Natural killer cell (primary cell): ENCODE results near the gene C15orf62. TPM values are rescaled to one million over a fixed set of nuclear protein-coding genes. Genes with fewer than 3 reads are reported as not detected.

Source experiments
- ATAC-seq, 3 donors: fragments of 150-1000 bp in 2 of 3; fragments of 200-7000 bp in 1 of 3; cut with Tn5 transposase; 1 replicate in 1 of 3; 2 replicates in 2 of 3; pipeline ENCODE4 v1.10.0; 2021; ENCODE audit warnings: mild to moderate bottlenecking in 2 of 3, moderate library complexity in 2 of 3
- DNase-seq, 2 donors: peaks; one replicate each; pipeline versions ENCODE4 v3.0.0 to v3.0.0-alpha.2; 2013 to 2021; ENCODE audit warnings: mixed read lengths in 1 of 2
- H3K27ac ChIP-seq: one replicate; pipeline ENCODE4 v1.5.1; 2013; ENCODE audit warnings: mild to moderate bottlenecking, low read length
- H3K27me3 ChIP-seq: one replicate; pipeline ENCODE4 v1.6.1; 2013; ENCODE audit warnings: low read length; ENCODE audit not compliant: control insufficient read depth, insufficient read depth
- H3K36me3 ChIP-seq: one replicate; pipeline ENCODE4 v1.6.1; 2013; ENCODE audit warnings: low read length; ENCODE audit not compliant: control insufficient read depth, insufficient read depth
- H3K4me1 ChIP-seq: one replicate; pipeline ENCODE4 v1.6.1; 2013; ENCODE audit warnings: low read length; ENCODE audit not compliant: control insufficient read depth, insufficient read depth
- H3K4me3 ChIP-seq: one replicate; pipeline ENCODE4 v1.5.1; 2013; ENCODE audit warnings: low read length
- H3K9me3 ChIP-seq: one replicate; pipeline ENCODE4 v1.6.1; 2013; ENCODE audit warnings: low read length; ENCODE audit not compliant: control insufficient read depth, insufficient read depth
- H3K27ac Mint-ChIP-seq, 2 donors: one replicate each; pipeline ENCODE4 v1.8.0; 2022; ENCODE audit warnings: mild to moderate bottlenecking in 2 of 2, mixed read lengths in 2 of 2, moderate library complexity in 1 of 2
- H3K27me3 Mint-ChIP-seq, 2 donors: one replicate each; pipeline ENCODE4 v1.8.0; 2022; ENCODE audit warnings: low read depth in 2 of 2, mixed read lengths in 2 of 2
- H3K36me3 Mint-ChIP-seq: one replicate; pipeline ENCODE4 v1.8.0; 2022; ENCODE audit warnings: mixed read lengths
- H3K4me1 Mint-ChIP-seq, 2 donors: one replicate each; pipeline ENCODE4 v1.8.0; 2022; ENCODE audit warnings: mixed read lengths in 2 of 2
- H3K4me3 Mint-ChIP-seq: one replicate; pipeline ENCODE4 v1.8.0; 2022; ENCODE audit warnings: mild to moderate bottlenecking, moderate library complexity, mixed read lengths
- H3K9me3 Mint-ChIP-seq, 2 donors: one replicate each; pipeline ENCODE4 v1.8.0; 2022; ENCODE audit warnings: mixed read lengths in 2 of 2
- CTCF ChIP-seq: fragments of 200-600 bp; IDR thresholded peaks from one replicate; pipeline ENCODE4 v1.8.0; 2022; ENCODE audit warnings: antibody characterized with exemption
- WGBS: methylation state at CpG from one replicate; pipeline ENCODE4 v1.1.7; 2013; ENCODE audit warnings: missing lambda C conversion rate; ENCODE audit not compliant: insufficient coverage; 5-methylcytosine and 5-hydroxymethylcytosine counted together
- intact Hi-C: fragments of 100-400 bp; cut with micrococcal nuclease; formaldehyde crosslinking; loops from one replicate; pipeline ENCODE4 v1.14.2; 2022
- total RNA-seq, 4 donors: library from RNA; stranded (reverse); fragments of 120-200 nt in 1 of 4; gene quantifications; one replicate each; pipeline versions ENCODE4 v1.2.3 to v1.2.4, GENCODE V29; 2013 to 2022

The C15orf62 gene
- total RNA-seq, 3 donors from 2014 or later (not counting 1 experiment from before 2014, with no cell fraction given) = 0.64 to 1.4 (median 0.80) TPM

- no peaks in the 10 kb centered on the region for H3K27me3 Mint-ChIP-seq
- peaks cover 47% of the 10 kb centered on the region for H3K36me3 ChIP-seq
- peaks cover 33 to 43% of the 10 kb centered on the region in 2 donors for H3K4me1 Mint-ChIP-seq
- peaks cover 6% of the 10 kb centered on the region for H3K36me3 Mint-ChIP-seq
- H3K27ac Mint-ChIP-seq = peak overlapping the region in 1 of 2 donors; percentile 96
- H3K4me3 ChIP-seq = no peak overlapping the region
- over 99% methylated on average over 5 of the region's 5 CpGs for WGBS
- no peak for TF ChIP-seq CTCF
- H3K27ac ChIP-seq = no peak overlapping the region
- peaks cover 47% of the 10 kb centered on the region for H3K4me1 ChIP-seq
- intact Hi-C loops = no loop called here
- ATAC-seq (no peak), DNase-seq (no peak)
- H3K9me3 Mint-ChIP-seq = no peaks in the 10 kb centered on the region
- H3K9me3 ChIP-seq = no peaks in the 10 kb centered on the region
- H3K27me3 ChIP-seq = no peaks in the 10 kb centered on the region
- no peak overlapping the region for H3K4me3 Mint-ChIP-seq
Observed at GRCh38 chr15:40771242-40771641, 1.5 kb downstream of the C15orf62 start.

GRCh38 chr15:40772014-40772413 is 2.2 kb downstream of the C15orf62 start:
- Mint-ChIP-seq H3K9me3 (no peaks in the 10 kb centered on the region), H3K36me3 (peaks cover 6% of the 10 kb centered on the region), H3K4me1 (peaks cover 37 to 48% of the 10 kb centered on the region in 2 donors), H3K27me3 (no peaks in the 10 kb centered on the region), H3K27ac (no peak overlapping the region), H3K4me3 (no peak overlapping the region)
- Histone ChIP-seq H3K4me3 (no peak overlapping the region), H3K27me3 (no peaks in the 10 kb centered on the region), H3K9me3 (no peaks in the 10 kb centered on the region), H3K4me1 (peaks cover 50% of the 10 kb centered on the region), H3K27ac (no peak overlapping the region), H3K36me3 (peaks cover 44% of the 10 kb centered on the region)
- 93% methylated on average over 11 of the region's 13 CpGs for WGBS
- intact Hi-C loops = no loop called here
- no peak for TF ChIP-seq CTCF
- ATAC-seq (no peak), DNase-seq (no peak)

GRCh38 chr15:40773496-40773895 is 3.7 kb downstream of the C15orf62 start:
- Histone ChIP-seq H3K4me3 (no peak overlapping the region), H3K36me3 (peaks cover 37% of the 10 kb centered on the region), H3K27me3 (no peaks in the 10 kb centered on the region), H3K27ac (no peak overlapping the region), H3K9me3 (no peaks in the 10 kb centered on the region), H3K4me1 (peaks cover 56% of the 10 kb centered on the region)
- DNase-seq = no peak
- H3K27me3 Mint-ChIP-seq = no peaks in the 10 kb centered on the region
- no peak for TF ChIP-seq CTCF
- peaks cover 34 to 51% of the 10 kb centered on the region in 2 donors for H3K4me1 Mint-ChIP-seq
- no peak overlapping the region for H3K4me3 Mint-ChIP-seq
- H3K27ac Mint-ChIP-seq = no peak overlapping the region
- intact Hi-C loops = no loop called here
- no peak for ATAC-seq
- H3K36me3 Mint-ChIP-seq = peaks cover 6% of the 10 kb centered on the region
- WGBS = 95% methylated on average over 8 of the region's 8 CpGs
- no peaks in the 10 kb centered on the region for H3K9me3 Mint-ChIP-seq

GRCh38 chr15:40773902-40774301 is 4.1 kb downstream of the C15orf62 start:
- Histone ChIP-seq H3K36me3 (peaks cover 39% of the 10 kb centered on the region), H3K27me3 (no peaks in the 10 kb centered on the region), H3K27ac (no peak overlapping the region), H3K4me3 (no peak overlapping the region), H3K4me1 (peaks cover 56% of the 10 kb centered on the region), H3K9me3 (no peaks in the 10 kb centered on the region)
- WGBS = 93% methylated on average over 6 of the region's 6 CpGs
- H3K27ac Mint-ChIP-seq = no peak overlapping the region
- peaks cover 31 to 48% of the 10 kb centered on the region in 2 donors for H3K4me1 Mint-ChIP-seq
- no peaks in the 10 kb centered on the region for H3K27me3 Mint-ChIP-seq
- DNase-seq (no peak), ATAC-seq (no peak)
- peaks cover 6% of the 10 kb centered on the region for H3K36me3 Mint-ChIP-seq
- TF ChIP-seq CTCF = no peak
- intact Hi-C loops = no loop called here
- H3K4me3 Mint-ChIP-seq = no peak overlapping the region
- H3K9me3 Mint-ChIP-seq = no peaks in the 10 kb centered on the region
